ENCODE measurements around the gene DISC1.

The DISC1 gene

GRCh38 chr1:231750818-231751362, 124.3 kb downstream of the DISC1 start:
- ChIA-PET CTCF (interaction anchor here (0.6 kb wide), 1 partner anchor 53 kb away, joined by 3 read pairs; no protein-coding TSS in a partner anchor), POLR2A (no interaction called here)
- no peak for DNase-seq (ENCODE audit: extremely low spot score)
- TF ChIP-seq PKNOX1 (IDR thresholded peaks at IDR 0.05) (no peak), ZNF384 (IDR thresholded peaks at IDR 0.05) (no peak), ELF4 (IDR thresholded peaks at IDR 0.05) (no peak), L3MBTL2 (conservative IDR thresholded peaks at IDR 0.05) (no peak), FOXA1 (IDR thresholded peaks at IDR 0.05) (no peak), HDGF (IDR thresholded peaks at IDR 0.05; ENCODE audit: borderline replicate concordance) (no peak), NFRKB (IDR thresholded peaks at IDR 0.05) (no peak), FOXM1 (IDR thresholded peaks at IDR 0.05; ENCODE audit: borderline replicate concordance) (no peak)

GRCh38 chr1:231751415-231751814, 124.8 kb downstream of the DISC1 start:
- CTCF ChIA-PET: interaction anchor here (0.5 kb wide), 1 partner anchor 508 kb away, joined by 3 read pairs; no protein-coding TSS in a partner anchor
- POLR2A ChIA-PET: no interaction called here
- DNase-seq (ENCODE audit: extremely low spot score): no peak
- TF ChIP-seq FOXM1 (IDR thresholded peaks at IDR 0.05; ENCODE audit: borderline replicate concordance) (no peak), ZNF384 (IDR thresholded peaks at IDR 0.05) (no peak), CTBP1 (IDR thresholded peaks at IDR 0.05; ENCODE audit: borderline replicate concordance) (no peak), BHLHE40 (IDR thresholded peaks at IDR 0.05; ENCODE audit: borderline replicate concordance) (no peak), TARDBP (IDR thresholded peaks at IDR 0.05) (no peak), ELF4 (IDR thresholded peaks at IDR 0.05) (no peak), NFRKB (IDR thresholded peaks at IDR 0.05) (no peak), ARNT (IDR thresholded peaks at IDR 0.05) (no peak), PKNOX1 (IDR thresholded peaks at IDR 0.05) (no peak), L3MBTL2 (conservative IDR thresholded peaks at IDR 0.05) (no peak), HDGF (IDR thresholded peaks at IDR 0.05; ENCODE audit: borderline replicate concordance) (no peak), LEF1 (IDR thresholded peaks at IDR 0.05; ENCODE audit: borderline replicate concordance) (no peak)

- TF ChIP-seq PKNOX1 (IDR thresholded peaks at IDR 0.05): no peak
- no peak for TF ChIP-seq HDGF (IDR thresholded peaks at IDR 0.05; ENCODE audit: borderline replicate concordance)
- no peak for TF ChIP-seq FOXM1 (IDR thresholded peaks at IDR 0.05; ENCODE audit: borderline replicate concordance)
- no peak for TF ChIP-seq LEF1 (IDR thresholded peaks at IDR 0.05; ENCODE audit: borderline replicate concordance)
- no peak for TF ChIP-seq FOXA1 (IDR thresholded peaks at IDR 0.05)
- TF ChIP-seq ARNT (IDR thresholded peaks at IDR 0.05): no peak
- no peak for DNase-seq (ENCODE audit: extremely low spot score)
- POLR2A ChIA-PET: no interaction called here
- CTCF ChIA-PET: no interaction called here
These were observed 126.7 kb downstream of the DISC1 start for GRCh38 chr1:231753313-231753712.

- ChIA-PET CTCF (interaction anchor here (0.6 to 3.3 kb wide), 24 partner anchors 9 to 583 kb away, joined by 3 to 30 read pairs (median 4); no protein-coding TSS in a partner anchor), POLR2A (no interaction called here)
- TF ChIP-seq L3MBTL2 (conservative IDR thresholded peaks at IDR 0.05) (no peak), SUZ12 (IDR thresholded peaks at IDR 0.05) (no peak), PKNOX1 (IDR thresholded peaks at IDR 0.05) (no peak), NFRKB (IDR thresholded peaks at IDR 0.05) (no peak), ELF4 (IDR thresholded peaks at IDR 0.05) (no peak), CTBP1 (IDR thresholded peaks at IDR 0.05; ENCODE audit: borderline replicate concordance) (no peak), HDGF (IDR thresholded peaks at IDR 0.05; ENCODE audit: borderline replicate concordance) (no peak), FOXK2 (IDR thresholded peaks at IDR 0.05) (no peak), FOXA1 (IDR thresholded peaks at IDR 0.05) (no peak), ARNT (IDR thresholded peaks at IDR 0.05) (no peak), FOXM1 (IDR thresholded peaks at IDR 0.05; ENCODE audit: borderline replicate concordance) (no peak), ZNF384 (IDR thresholded peaks at IDR 0.05) (no peak), LEF1 (IDR thresholded peaks at IDR 0.05; ENCODE audit: borderline replicate concordance) (no peak), TARDBP (IDR thresholded peaks at IDR 0.05) (no peak), BHLHE40 (IDR thresholded peaks at IDR 0.05; ENCODE audit: borderline replicate concordance) (no peak), SP1 (IDR thresholded peaks at IDR 0.05) (no peak)
- no peak for DNase-seq (ENCODE audit: extremely low spot score)
These were observed 130.5 kb downstream of the DISC1 start for GRCh38 chr1:231757101-231757404.

GRCh38 chr1:231757759-231758158, 131.2 kb downstream of the DISC1 start:
- CTCF ChIA-PET: interaction anchor here (0.6 to 3.3 kb wide), 10 partner anchors 9 to 360 kb away, joined by 3 to 30 read pairs (median 4); no protein-coding TSS in a partner anchor
- TF ChIP-seq PKNOX1 (IDR thresholded peaks at IDR 0.05): no peak
- TF ChIP-seq SP1 (IDR thresholded peaks at IDR 0.05): no peak
- TF ChIP-seq ZNF384 (IDR thresholded peaks at IDR 0.05): no peak
- TF ChIP-seq SUZ12 (IDR thresholded peaks at IDR 0.05): no peak
- TF ChIP-seq ARNT (IDR thresholded peaks at IDR 0.05): no peak
- no peak for TF ChIP-seq FOXA1 (IDR thresholded peaks at IDR 0.05)
- TF ChIP-seq FOXM1 (IDR thresholded peaks at IDR 0.05; ENCODE audit: borderline replicate concordance): no peak
- no peak for TF ChIP-seq HDGF (IDR thresholded peaks at IDR 0.05; ENCODE audit: borderline replicate concordance)
- TF ChIP-seq LEF1 (IDR thresholded peaks at IDR 0.05; ENCODE audit: borderline replicate concordance): no peak
- POLR2A ChIA-PET: no interaction called here
- no peak for DNase-seq (ENCODE audit: extremely low spot score)
